ENCODE data around the gene SRF.

DNA sequence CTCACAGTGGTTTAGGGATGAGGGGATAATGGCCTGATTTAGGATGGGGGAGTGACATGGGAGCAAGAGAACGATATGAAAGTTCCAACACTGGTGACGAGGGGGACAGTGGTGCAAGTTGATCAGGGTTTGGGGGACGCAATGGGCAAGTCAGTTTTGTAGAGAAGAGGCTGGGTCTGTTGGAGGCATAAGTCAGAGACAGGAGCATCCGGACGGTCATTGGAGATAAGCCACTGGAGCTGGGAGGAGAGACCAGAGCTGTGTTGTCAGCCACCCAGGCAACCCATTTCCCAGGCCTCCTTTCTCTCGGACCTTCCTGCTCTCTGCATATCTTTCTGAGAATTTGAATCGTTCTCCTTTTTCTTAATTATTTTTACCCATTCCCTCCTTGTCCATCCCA, 48.7 kb downstream of the SRF start:
- TF ChIP-seq GABPB1 (CRISPR knock-in tag; IDR thresholded peaks at IDR 0.05): no peak
- TF ChIP-seq FOXK1 (CRISPR knock-in tag; IDR thresholded peaks at IDR 0.05): no peak
- TF ChIP-seq, protein P1, sequence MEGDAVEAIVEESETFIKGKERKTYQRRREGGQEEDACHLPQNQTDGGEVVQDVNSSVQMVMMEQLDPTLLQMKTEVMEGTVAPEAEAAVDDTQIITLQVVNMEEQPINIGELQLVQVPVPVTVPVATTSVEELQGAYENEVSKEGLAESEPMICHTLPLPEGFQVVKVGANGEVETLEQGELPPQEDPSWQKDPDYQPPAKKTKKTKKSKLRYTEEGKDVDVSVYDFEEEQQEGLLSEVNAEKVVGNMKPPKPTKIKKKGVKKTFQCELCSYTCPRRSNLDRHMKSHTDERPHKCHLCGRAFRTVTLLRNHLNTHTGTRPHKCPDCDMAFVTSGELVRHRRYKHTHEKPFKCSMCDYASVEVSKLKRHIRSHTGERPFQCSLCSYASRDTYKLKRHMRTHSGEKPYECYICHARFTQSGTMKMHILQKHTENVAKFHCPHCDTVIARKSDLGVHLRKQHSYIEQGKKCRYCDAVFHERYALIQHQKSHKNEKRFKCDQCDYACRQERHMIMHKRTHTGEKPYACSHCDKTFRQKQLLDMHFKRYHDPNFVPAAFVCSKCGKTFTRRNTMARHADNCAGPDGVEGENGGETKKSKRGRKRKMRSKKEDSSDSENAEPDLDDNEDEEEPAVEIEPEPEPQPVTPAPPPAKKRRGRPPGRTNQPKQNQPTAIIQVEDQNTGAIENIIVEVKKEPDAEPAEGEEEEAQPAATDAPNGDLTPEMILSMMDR (IDR thresholded peaks at IDR 0.05): no peak
- TF ChIP-seq, protein P2, sequence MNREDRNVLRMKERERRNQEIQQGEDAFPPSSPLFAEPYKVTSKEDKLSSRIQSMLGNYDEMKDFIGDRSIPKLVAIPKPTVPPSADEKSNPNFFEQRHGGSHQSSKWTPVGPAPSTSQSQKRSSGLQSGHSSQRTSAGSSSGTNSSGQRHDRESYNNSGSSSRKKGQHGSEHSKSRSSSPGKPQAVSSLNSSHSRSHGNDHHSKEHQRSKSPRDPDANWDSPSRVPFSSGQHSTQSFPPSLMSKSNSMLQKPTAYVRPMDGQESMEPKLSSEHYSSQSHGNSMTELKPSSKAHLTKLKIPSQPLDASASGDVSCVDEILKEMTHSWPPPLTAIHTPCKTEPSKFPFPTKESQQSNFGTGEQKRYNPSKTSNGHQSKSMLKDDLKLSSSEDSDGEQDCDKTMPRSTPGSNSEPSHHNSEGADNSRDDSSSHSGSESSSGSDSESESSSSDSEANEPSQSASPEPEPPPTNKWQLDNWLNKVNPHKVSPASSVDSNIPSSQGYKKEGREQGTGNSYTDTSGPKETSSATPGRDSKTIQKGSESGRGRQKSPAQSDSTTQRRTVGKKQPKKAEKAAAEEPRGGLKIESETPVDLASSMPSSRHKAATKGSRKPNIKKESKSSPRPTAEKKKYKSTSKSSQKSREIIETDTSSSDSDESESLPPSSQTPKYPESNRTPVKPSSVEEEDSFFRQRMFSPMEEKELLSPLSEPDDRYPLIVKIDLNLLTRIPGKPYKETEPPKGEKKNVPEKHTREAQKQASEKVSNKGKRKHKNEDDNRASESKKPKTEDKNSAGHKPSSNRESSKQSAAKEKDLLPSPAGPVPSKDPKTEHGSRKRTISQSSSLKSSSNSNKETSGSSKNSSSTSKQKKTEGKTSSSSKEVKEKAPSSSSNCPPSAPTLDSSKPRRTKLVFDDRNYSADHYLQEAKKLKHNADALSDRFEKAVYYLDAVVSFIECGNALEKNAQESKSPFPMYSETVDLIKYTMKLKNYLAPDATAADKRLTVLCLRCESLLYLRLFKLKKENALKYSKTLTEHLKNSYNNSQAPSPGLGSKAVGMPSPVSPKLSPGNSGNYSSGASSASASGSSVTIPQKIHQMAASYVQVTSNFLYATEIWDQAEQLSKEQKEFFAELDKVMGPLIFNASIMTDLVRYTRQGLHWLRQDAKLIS (CRISPR knock-in tag; IDR thresholded peaks at IDR 0.05; ENCODE audit: borderline replicate concordance): no peak
- TF ChIP-seq MYBL2 (CRISPR knock-in tag; IDR thresholded peaks at IDR 0.05): no peak
- TF ChIP-seq OVOL2 (CRISPR knock-in tag; IDR thresholded peaks at IDR 0.05; ENCODE audit: borderline replicate concordance): no peak
- no peak for TF ChIP-seq CREM (CRISPR knock-in tag; IDR thresholded peaks at IDR 0.05)
- TF ChIP-seq, protein P3, sequence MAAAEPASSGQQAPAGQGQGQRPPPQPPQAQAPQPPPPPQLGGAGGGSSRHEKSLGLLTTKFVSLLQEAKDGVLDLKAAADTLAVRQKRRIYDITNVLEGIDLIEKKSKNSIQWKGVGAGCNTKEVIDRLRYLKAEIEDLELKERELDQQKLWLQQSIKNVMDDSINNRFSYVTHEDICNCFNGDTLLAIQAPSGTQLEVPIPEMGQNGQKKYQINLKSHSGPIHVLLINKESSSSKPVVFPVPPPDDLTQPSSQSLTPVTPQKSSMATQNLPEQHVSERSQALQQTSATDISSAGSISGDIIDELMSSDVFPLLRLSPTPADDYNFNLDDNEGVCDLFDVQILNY (CRISPR knock-in tag; IDR thresholded peaks at IDR 0.05): no peak
- TF ChIP-seq, protein P4, sequence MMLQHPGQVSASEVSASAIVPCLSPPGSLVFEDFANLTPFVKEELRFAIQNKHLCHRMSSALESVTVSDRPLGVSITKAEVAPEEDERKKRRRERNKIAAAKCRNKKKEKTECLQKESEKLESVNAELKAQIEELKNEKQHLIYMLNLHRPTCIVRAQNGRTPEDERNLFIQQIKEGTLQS (CRISPR knock-in tag; conservative IDR thresholded peaks at IDR 0.05): no peak
- TF ChIP-seq, protein P5, sequence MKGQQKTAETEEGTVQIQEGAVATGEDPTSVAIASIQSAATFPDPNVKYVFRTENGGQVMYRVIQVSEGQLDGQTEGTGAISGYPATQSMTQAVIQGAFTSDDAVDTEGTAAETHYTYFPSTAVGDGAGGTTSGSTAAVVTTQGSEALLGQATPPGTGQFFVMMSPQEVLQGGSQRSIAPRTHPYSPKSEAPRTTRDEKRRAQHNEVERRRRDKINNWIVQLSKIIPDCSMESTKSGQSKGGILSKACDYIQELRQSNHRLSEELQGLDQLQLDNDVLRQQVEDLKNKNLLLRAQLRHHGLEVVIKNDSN (CRISPR knock-in tag; IDR thresholded peaks at IDR 0.05): no peak
- TF ChIP-seq ZNF232 (CRISPR knock-in tag; IDR thresholded peaks at IDR 0.05): no peak

Measured in WTC11 (cell line).